H9 (cell line): ENCODE measurements around the gene HIPK1. TPM values are rescaled to one million over a fixed set of nuclear protein-coding genes. Genes with fewer than 3 reads are reported as not detected.

Source experiments
- DNase-seq: peaks from one replicate; pipeline ENCODE4 v3.0.0-alpha.2; 2017
- H2AFZ ChIP-seq: one replicate; pipeline ENCODE4 v1.6.1; 2013; ENCODE audit warnings: mild to moderate bottlenecking, low read length, control low read depth, moderate library complexity
- H2AK5ac ChIP-seq: 2 replicates; pipeline ENCODE4 v1.6.1; 2013; ENCODE audit warnings: low read length, control low read depth, mixed read lengths; ENCODE audit not compliant: insufficient read length
- H2BK120ac ChIP-seq: one replicate; pipeline ENCODE4 v1.6.1; 2013; ENCODE audit warnings: low read depth, mild to moderate bottlenecking, low read length, control low read depth, inconsistent platforms; ENCODE audit not compliant: poor library complexity, severe bottlenecking
- H2BK12ac ChIP-seq: 2 replicates; pipeline ENCODE4 v1.6.1; 2013; ENCODE audit warnings: low read length, control low read depth, mixed read lengths, low read depth; ENCODE audit not compliant: insufficient read length
- H2BK15ac ChIP-seq: 2 replicates; pipeline ENCODE4 v1.6.1; 2013; ENCODE audit warnings: low read depth, low read length, control low read depth
- H2BK20ac ChIP-seq: one replicate; pipeline ENCODE4 v1.6.1; 2013; ENCODE audit warnings: low read depth, mild to moderate bottlenecking, low read length, control low read depth, inconsistent platforms; ENCODE audit not compliant: poor library complexity, severe bottlenecking
- H2BK5ac ChIP-seq: 2 replicates; pipeline ENCODE4 v1.6.1; 2013; ENCODE audit warnings: low read length, control low read depth, mixed read lengths; ENCODE audit not compliant: insufficient read length
- H3K14ac ChIP-seq: 2 replicates; pipeline ENCODE4 v1.6.1; 2013; ENCODE audit warnings: low read length, control low read depth; ENCODE audit not compliant: insufficient read depth
- H3K18ac ChIP-seq: 2 replicates; pipeline ENCODE4 v1.6.1; 2013; ENCODE audit warnings: low read depth, mild to moderate bottlenecking, mixed read lengths, low read length, control low read depth; ENCODE audit not compliant: insufficient read length
- H3K23ac ChIP-seq: 2 replicates; pipeline ENCODE4 v1.6.1; 2013; ENCODE audit warnings: low read length, control low read depth, mixed read lengths, low read depth; ENCODE audit not compliant: insufficient read length
- H3K23me2 ChIP-seq: 2 replicates; pipeline ENCODE4 v1.6.1; 2013; ENCODE audit warnings: low read depth, mild to moderate bottlenecking, mixed read lengths, low read length, control low read depth; ENCODE audit not compliant: insufficient read length, poor library complexity, severe bottlenecking
- H3K27ac ChIP-seq: 2 replicates; pipeline ENCODE4 v1.5.1; 2013; ENCODE audit warnings: low read length, control low read depth, mixed read lengths, low read depth; ENCODE audit not compliant: insufficient read length
- H3K27me3 ChIP-seq: 2 replicates; pipeline ENCODE4 v1.6.1; 2013; ENCODE audit warnings: low read length, control low read depth, inconsistent platforms; ENCODE audit not compliant: insufficient read depth
- H3K4ac ChIP-seq: 2 replicates; pipeline ENCODE4 v1.6.1; 2013; ENCODE audit warnings: low read depth, mild to moderate bottlenecking, control low read depth, inconsistent platforms, low read length, moderate library complexity
- H3K4me1 ChIP-seq: 2 replicates; pipeline ENCODE4 v1.6.1; 2013; ENCODE audit warnings: low read length, control low read depth, inconsistent platforms; ENCODE audit not compliant: insufficient read depth
- H3K4me2 ChIP-seq: 2 replicates; pipeline ENCODE4 v1.6.1; 2013; ENCODE audit warnings: low read length, control low read depth, mixed read lengths; ENCODE audit not compliant: insufficient read length, insufficient read depth
- H3K56ac ChIP-seq: 2 replicates; pipeline ENCODE4 v1.6.1; 2013; ENCODE audit warnings: low read depth, mild to moderate bottlenecking, mixed read lengths, low read length, control low read depth; ENCODE audit not compliant: insufficient read length
- H3K79me1 ChIP-seq: 2 replicates; pipeline ENCODE4 v1.6.1; 2013; ENCODE audit warnings: low read depth, mild to moderate bottlenecking, moderate library complexity, low read length, control low read depth, inconsistent platforms; ENCODE audit not compliant: insufficient read depth, poor library complexity, severe bottlenecking
- H3K79me2 ChIP-seq: 2 replicates; pipeline ENCODE4 v1.6.1; 2013; ENCODE audit warnings: low read length, control low read depth, inconsistent platforms; ENCODE audit not compliant: insufficient read depth
- H3K9ac ChIP-seq: 2 replicates; pipeline ENCODE4 v1.6.1; 2013; ENCODE audit warnings: low read length, control low read depth, mixed read lengths; ENCODE audit not compliant: insufficient read length; ENCODE audit errors: extremely low read depth
- H3K9me3 ChIP-seq: one replicate; pipeline ENCODE4 v1.6.1; 2013; ENCODE audit warnings: low read depth, low read length, inconsistent platforms; ENCODE audit not compliant: control insufficient read depth
- H3T11ph ChIP-seq: one replicate; pipeline ENCODE4 v1.6.1; 2013; ENCODE audit warnings: mild to moderate bottlenecking, low read length, control low read depth, inconsistent platforms
- H4K20me1 ChIP-seq: one replicate; pipeline ENCODE4 v1.6.1; 2013; ENCODE audit not compliant: control insufficient read depth, insufficient read length, insufficient read depth
- H4K5ac ChIP-seq: 2 replicates; pipeline ENCODE4 v1.6.1; 2013; ENCODE audit warnings: low read depth, mild to moderate bottlenecking, mixed read lengths, low read length, control low read depth; ENCODE audit not compliant: insufficient read length
- H4K8ac ChIP-seq: replicated peaks from 2 replicates; pipeline ENCODE4 v1.6.1; 2013; ENCODE audit warnings: low read length, control low read depth, mixed read lengths, low read depth; ENCODE audit not compliant: insufficient read length
- H4K91ac ChIP-seq: 2 replicates; pipeline ENCODE4 v1.6.1; 2013; ENCODE audit warnings: low read depth, mild to moderate bottlenecking, moderate library complexity, mixed read lengths, low read length, control low read depth; ENCODE audit not compliant: insufficient read length
- H3K27ac Mint-ChIP-seq, 3 experiments: 2 replicates in 2 of 3; 3 replicates in 1 of 3; pipeline ENCODE4 v1.8.0; 2020 to 2021; ENCODE audit warnings: mixed read lengths in 3 of 3, mild to moderate bottlenecking in 1 of 3, moderate library complexity in 1 of 3
- H3K27me3 Mint-ChIP-seq: 2 replicates; pipeline ENCODE4 v1.8.0; 2021; ENCODE audit warnings: low read depth, mild to moderate bottlenecking, moderate library complexity, mixed read lengths
- H3K36me3 Mint-ChIP-seq, 3 experiments: 2 replicates in 2 of 3; 3 replicates in 1 of 3; pipeline ENCODE4 v1.8.0; 2020 to 2021; ENCODE audit warnings: low read depth in 3 of 3, mixed read lengths in 3 of 3; ENCODE audit not compliant: insufficient read depth in 1 of 3
- H3K4me1 Mint-ChIP-seq, 2 experiments: 2 replicates each; pipeline ENCODE4 v1.8.0; 2020; ENCODE audit warnings: mixed read lengths in 2 of 2
- H3K4me3 Mint-ChIP-seq, 2 experiments: 2 replicates in 1 of 2; 3 replicates in 1 of 2; pipeline ENCODE4 v1.8.0; 2020 to 2021; ENCODE audit warnings: mild to moderate bottlenecking in 2 of 2, mixed read lengths in 2 of 2, moderate library complexity in 1 of 2
- H3K9me3 Mint-ChIP-seq, 2 experiments: 2 replicates in 1 of 2; 3 replicates in 1 of 2; pipeline ENCODE4 v1.8.0; 2020; ENCODE audit warnings: mild to moderate bottlenecking in 2 of 2, mixed read lengths in 2 of 2, moderate library complexity in 1 of 2
- WGBS: extraction: QIAGEN DNeasy Blood & Tissue Kit; methylation state at CpG from one replicate; pipeline ENCODE4 v1.1.7; 2013; ENCODE audit warnings: missing lambda C conversion rate, low lambda C conversion rate, mixed read lengths; ENCODE audit not compliant: insufficient read length; ENCODE audit errors: extremely low coverage; 5-methylcytosine and 5-hydroxymethylcytosine counted together
- total RNA-seq: library from RNA; stranded (reverse); gene quantifications from 2 replicates; pipeline ENCODE4 v1.2.1, GENCODE V29; 2021
- TF ChIP-seq, protein P1 (sequence below): fragments of 200-600 bp; sonication (generic); conservative IDR thresholded peaks from 3 replicates; pipeline ENCODE4 v1.8.0; 2021; ENCODE audit warnings: antibody characterized with exemption, mild to moderate bottlenecking

HIPK1 gene
- total RNA-seq, 1 experiment from 2014 or later = 65.7 TPM

DNA sequence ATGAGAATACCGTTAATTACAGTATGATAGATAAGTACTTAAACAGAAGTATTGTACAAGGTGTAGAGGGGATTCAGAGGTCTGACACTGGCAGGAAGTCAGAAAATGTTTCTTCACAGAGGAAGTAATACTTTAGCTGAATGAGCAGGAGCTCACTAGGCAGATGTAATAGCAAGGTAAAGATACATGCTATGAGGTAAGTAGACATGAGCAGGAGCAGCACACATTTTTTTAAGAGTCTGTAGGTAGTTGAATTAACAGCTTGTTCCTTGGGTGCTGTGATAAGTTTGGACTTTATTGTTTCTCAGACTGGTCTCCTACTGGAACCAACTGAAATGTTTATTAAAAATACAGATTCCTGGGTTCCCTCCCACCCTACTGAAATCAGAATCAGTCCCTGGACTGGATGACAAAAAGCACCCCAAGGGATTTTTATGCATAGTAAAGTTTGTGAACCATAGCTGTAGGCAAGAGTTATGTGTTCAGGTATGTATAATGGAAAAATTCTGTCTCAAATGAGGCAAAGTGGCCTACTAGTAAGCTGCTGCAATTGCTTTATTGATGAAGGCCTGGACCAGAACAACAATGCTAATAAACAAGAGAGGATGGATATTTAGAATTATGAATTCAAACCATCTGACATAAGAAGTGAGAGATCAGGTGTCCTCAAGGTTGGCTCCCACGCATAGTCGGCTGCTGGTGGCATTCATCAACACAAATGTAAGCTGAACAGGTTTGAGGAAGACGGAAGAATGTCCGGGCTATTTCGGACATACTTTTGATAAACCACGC, 25.4 kb upstream of the HIPK1 start:
- Mint-ChIP-seq H3K4me3 (peak overlapping the region; percentile 94 to 96), H3K36me3 (peaks cover 0 to 30% (median 21%) of the 10 kb centered on the region in 3 experiments; a peak in 5 of 7 replicates), H3K27me3 (no peaks in the 10 kb centered on the region), H3K9me3 (no peaks in the 10 kb centered on the region), H3K4me1 (peaks cover 11% of the 10 kb centered on the region in 2 experiments), H3K27ac (0 out of 7 replicates have a peak overlapping the region, but pooled peaks of 1 of the 3 experiments have one; percentile 85)
- H4K8ac ChIP-seq = no peak overlapping the region
- TF ChIP-seq, protein P1, sequence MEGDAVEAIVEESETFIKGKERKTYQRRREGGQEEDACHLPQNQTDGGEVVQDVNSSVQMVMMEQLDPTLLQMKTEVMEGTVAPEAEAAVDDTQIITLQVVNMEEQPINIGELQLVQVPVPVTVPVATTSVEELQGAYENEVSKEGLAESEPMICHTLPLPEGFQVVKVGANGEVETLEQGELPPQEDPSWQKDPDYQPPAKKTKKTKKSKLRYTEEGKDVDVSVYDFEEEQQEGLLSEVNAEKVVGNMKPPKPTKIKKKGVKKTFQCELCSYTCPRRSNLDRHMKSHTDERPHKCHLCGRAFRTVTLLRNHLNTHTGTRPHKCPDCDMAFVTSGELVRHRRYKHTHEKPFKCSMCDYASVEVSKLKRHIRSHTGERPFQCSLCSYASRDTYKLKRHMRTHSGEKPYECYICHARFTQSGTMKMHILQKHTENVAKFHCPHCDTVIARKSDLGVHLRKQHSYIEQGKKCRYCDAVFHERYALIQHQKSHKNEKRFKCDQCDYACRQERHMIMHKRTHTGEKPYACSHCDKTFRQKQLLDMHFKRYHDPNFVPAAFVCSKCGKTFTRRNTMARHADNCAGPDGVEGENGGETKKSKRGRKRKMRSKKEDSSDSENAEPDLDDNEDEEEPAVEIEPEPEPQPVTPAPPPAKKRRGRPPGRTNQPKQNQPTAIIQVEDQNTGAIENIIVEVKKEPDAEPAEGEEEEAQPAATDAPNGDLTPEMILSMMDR = no peak
- no CpG with 5 or more reads among the region's 7 CpGs for WGBS
- no peak overlapping the region for H2BK20ac ChIP-seq
- H3K23ac ChIP-seq = no peak overlapping the region
- H4K91ac ChIP-seq = no peak overlapping the region
- H3K4me2 ChIP-seq = peak overlapping the region; percentile 79
- no peaks in the 10 kb centered on the region for H4K20me1 ChIP-seq
- no peaks in the 10 kb centered on the region for H3K27me3 ChIP-seq
- H3K4ac ChIP-seq = no peak overlapping the region
- no peaks in the 10 kb centered on the region for H3K79me1 ChIP-seq
- DNase-seq = no peak
- no peak overlapping the region for H4K5ac ChIP-seq
- no peak overlapping the region for H3K27ac ChIP-seq
- no peak overlapping the region for H2AK5ac ChIP-seq
- peak overlapping the region; percentile 49 for H3K9ac ChIP-seq
- no peak overlapping the region for H3K14ac ChIP-seq
- H2BK5ac ChIP-seq = no peak overlapping the region
- H3K79me2 ChIP-seq = no peaks in the 10 kb centered on the region
- H2BK12ac ChIP-seq = no peak overlapping the region
- H3K23me2 ChIP-seq = peaks cover 11% of the 10 kb centered on the region
- no peak overlapping the region for H2BK120ac ChIP-seq
- H3K56ac ChIP-seq = no peak overlapping the region
- no peaks in the 10 kb centered on the region for H3K4me1 ChIP-seq
- H3K18ac ChIP-seq = no peak overlapping the region
- H3T11ph ChIP-seq = no peak overlapping the region
- no peaks in the 10 kb centered on the region for H3K9me3 ChIP-seq
- H2BK15ac ChIP-seq = no peak overlapping the region
- no peak overlapping the region for H2AFZ ChIP-seq
